ENCODE measurements around the gene RTKN. TPM values are rescaled to one million over a fixed set of nuclear protein-coding genes. Genes with fewer than 3 reads are reported as not detected.
A peak's percentile ranks its signal among the peaks of the same experiment; 100 is the strongest.

The RTKN gene
- total and polyA plus RNA-seq, 2 experiments from 2014 or later, result 74.2 to 77.5 TPM

DNA sequence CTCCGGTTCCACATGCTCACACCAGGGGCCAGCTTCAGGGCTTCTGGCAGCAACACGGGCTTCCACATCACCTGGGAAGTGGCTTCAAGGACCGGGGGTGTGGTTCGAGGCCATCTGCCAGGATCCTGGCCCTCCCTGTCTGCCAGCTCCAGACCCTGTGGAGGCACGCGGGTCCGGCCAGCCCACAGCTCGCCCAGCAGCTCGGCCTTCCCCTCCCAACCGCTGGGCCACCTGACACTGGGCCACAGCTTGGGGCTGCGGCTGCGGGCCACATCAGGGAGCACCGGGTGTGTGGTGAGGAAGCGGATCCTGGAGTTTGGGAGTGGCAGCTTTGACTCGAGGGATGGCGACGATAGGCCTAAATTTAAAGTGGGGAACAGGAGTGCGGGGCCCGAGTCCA lies 27.3 kb downstream of the RTKN start:
- Histone ChIP-seq H3K27ac (no peak overlapping the region), H4K20me1 (ENCODE audit: insufficient read depth, poor library complexity, severe bottlenecking) (no peaks in the 10 kb centered on the region), H3K36me3 (replicated peaks; ENCODE audit: insufficient read depth, low read depth) (no peaks in the 10 kb centered on the region), H3K27me3 (no peaks in the 10 kb centered on the region), H3K4me1 (ENCODE audit: insufficient read depth) (no peaks in the 10 kb centered on the region), H3K4me2 (no peak overlapping the region), H3K79me2 (no peaks in the 10 kb centered on the region), H3K9me3 (ENCODE audit: low read depth) (no peaks in the 10 kb centered on the region), H3K4me3 (no peak overlapping the region), H3K9me2 (replicated peaks; ENCODE audit: insufficient read depth) (no peaks in the 10 kb centered on the region), H2AFZ (no peak overlapping the region)
- DNase-seq (ENCODE audit: low spot score), result no peak
- TF ChIP-seq EZH2phosphoT487 (IDR thresholded peaks at IDR 0.05; ENCODE audit: low read depth, severe bottlenecking, unreplicated experiment) (no peak), EZH2 (IDR thresholded peaks at IDR 0.05; ENCODE audit: borderline replicate concordance) (no peak)
- TF ChIP-seq, protein P1, sequence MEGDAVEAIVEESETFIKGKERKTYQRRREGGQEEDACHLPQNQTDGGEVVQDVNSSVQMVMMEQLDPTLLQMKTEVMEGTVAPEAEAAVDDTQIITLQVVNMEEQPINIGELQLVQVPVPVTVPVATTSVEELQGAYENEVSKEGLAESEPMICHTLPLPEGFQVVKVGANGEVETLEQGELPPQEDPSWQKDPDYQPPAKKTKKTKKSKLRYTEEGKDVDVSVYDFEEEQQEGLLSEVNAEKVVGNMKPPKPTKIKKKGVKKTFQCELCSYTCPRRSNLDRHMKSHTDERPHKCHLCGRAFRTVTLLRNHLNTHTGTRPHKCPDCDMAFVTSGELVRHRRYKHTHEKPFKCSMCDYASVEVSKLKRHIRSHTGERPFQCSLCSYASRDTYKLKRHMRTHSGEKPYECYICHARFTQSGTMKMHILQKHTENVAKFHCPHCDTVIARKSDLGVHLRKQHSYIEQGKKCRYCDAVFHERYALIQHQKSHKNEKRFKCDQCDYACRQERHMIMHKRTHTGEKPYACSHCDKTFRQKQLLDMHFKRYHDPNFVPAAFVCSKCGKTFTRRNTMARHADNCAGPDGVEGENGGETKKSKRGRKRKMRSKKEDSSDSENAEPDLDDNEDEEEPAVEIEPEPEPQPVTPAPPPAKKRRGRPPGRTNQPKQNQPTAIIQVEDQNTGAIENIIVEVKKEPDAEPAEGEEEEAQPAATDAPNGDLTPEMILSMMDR (IDR thresholded peaks at IDR 0.05; ENCODE audit: poor library complexity), result no peak
- 97% methylated on average over 19 of the region's 19 CpGs for WGBS (ENCODE audit: low lambda C conversion rate, missing lambda C conversion rate)

DNA sequence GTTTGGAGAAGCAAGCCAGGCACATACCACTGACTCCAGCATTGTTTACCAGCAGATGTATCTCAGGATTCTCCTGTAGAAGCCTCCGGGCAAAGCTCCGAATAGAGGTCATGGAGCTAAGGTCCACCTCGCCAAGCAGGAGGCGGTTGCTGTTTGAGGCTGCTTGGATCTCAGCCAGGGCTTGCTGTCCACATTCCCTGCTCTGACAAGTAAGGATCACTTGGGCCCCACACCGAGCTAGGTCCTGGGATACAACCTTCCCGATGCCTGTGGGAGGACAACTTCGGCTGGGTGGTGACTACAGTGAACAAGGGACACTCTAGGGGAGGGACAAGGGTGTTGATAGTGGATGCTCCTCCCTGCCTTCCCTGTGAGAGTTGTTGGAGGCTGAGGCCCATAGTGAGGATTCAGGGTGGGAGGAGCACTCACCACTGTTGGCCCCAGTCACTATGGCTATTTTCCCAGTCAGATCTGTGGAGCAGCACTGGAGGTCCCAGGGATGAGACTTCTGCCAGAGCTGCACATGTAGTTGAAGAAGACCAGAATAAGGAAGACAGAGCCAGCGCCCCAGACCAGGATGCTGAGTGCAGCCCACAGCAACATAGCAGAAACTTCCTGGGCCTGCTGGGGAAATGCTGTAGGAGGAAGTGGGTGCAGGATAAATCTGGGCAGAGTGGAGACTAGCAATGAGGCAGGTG lies 28.6 kb downstream of the RTKN start:
- no peak overlapping the region for H3K4me3 ChIP-seq
- no peak overlapping the region for H2AFZ ChIP-seq
- no peak for TF ChIP-seq EZH2phosphoT487 (IDR thresholded peaks at IDR 0.05; ENCODE audit: low read depth, severe bottlenecking, unreplicated experiment)
- TF ChIP-seq, protein P1 (IDR thresholded peaks at IDR 0.05; ENCODE audit: poor library complexity), result no peak
- TF ChIP-seq EZH2 (IDR thresholded peaks at IDR 0.05; ENCODE audit: borderline replicate concordance), result no peak
- no peaks in the 10 kb centered on the region for H3K4me1 ChIP-seq (ENCODE audit: insufficient read depth)
- no peak overlapping the region for H3K27ac ChIP-seq
- no peaks in the 10 kb centered on the region for H3K79me2 ChIP-seq
- H3K9me3 ChIP-seq (ENCODE audit: low read depth), result no peaks in the 10 kb centered on the region
- H3K9me2 ChIP-seq (replicated peaks; ENCODE audit: insufficient read depth), result no peaks in the 10 kb centered on the region
- no peaks in the 10 kb centered on the region for H4K20me1 ChIP-seq (ENCODE audit: insufficient read depth, poor library complexity, severe bottlenecking)
- H3K27me3 ChIP-seq, result no peaks in the 10 kb centered on the region
- H3K4me2 ChIP-seq, result no peak overlapping the region
- H3K36me3 ChIP-seq (replicated peaks; ENCODE audit: insufficient read depth, low read depth), result no peaks in the 10 kb centered on the region
- WGBS (ENCODE audit: low lambda C conversion rate, missing lambda C conversion rate), result 53% methylated on average over 8 of the region's 8 CpGs
- DNase-seq (ENCODE audit: low spot score), result peak; percentile 53

DNA sequence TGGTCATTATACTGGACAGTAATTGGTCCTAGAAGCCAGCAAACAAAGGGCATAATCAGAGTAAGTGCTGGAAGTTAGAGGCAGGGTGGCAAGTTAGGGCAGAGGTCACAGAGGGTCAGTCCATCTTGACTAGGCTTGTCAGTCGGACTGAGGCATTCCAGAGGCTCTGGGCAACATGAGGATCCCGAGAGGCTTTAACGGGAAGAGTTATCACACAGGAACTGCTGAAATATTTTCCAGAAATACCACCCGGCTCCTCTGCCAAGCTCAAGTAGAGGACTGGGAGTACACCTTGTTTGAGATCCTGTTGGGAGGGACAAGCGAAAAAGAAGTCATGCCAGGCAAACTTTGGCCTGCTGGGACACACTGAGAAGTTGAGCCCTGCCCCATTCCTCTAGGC lies 34.1 kb downstream of the RTKN start:
- H3K4me3 ChIP-seq, result no peak overlapping the region
- no peaks in the 10 kb centered on the region for H4K20me1 ChIP-seq (ENCODE audit: insufficient read depth, poor library complexity, severe bottlenecking)
- 47% methylated on average over 5 of the region's 5 CpGs for WGBS (ENCODE audit: low lambda C conversion rate, missing lambda C conversion rate)
- H3K9me2 ChIP-seq (replicated peaks; ENCODE audit: insufficient read depth), result no peaks in the 10 kb centered on the region
- H3K79me2 ChIP-seq, result no peaks in the 10 kb centered on the region
- H3K27ac ChIP-seq, result no peak overlapping the region
- H3K4me2 ChIP-seq, result no peak overlapping the region
- TF ChIP-seq, protein P1 (IDR thresholded peaks at IDR 0.05; ENCODE audit: poor library complexity), result no peak
- TF ChIP-seq EZH2phosphoT487 (IDR thresholded peaks at IDR 0.05; ENCODE audit: low read depth, severe bottlenecking, unreplicated experiment) (no peak), EZH2 (IDR thresholded peaks at IDR 0.05; ENCODE audit: borderline replicate concordance) (no peak)
- no peaks in the 10 kb centered on the region for H3K27me3 ChIP-seq
- no peak for DNase-seq (ENCODE audit: low spot score)
- H3K9me3 ChIP-seq (ENCODE audit: low read depth), result no peaks in the 10 kb centered on the region
- no peak overlapping the region for H2AFZ ChIP-seq
- H3K36me3 ChIP-seq (replicated peaks; ENCODE audit: insufficient read depth, low read depth), result no peaks in the 10 kb centered on the region
- no peaks in the 10 kb centered on the region for H3K4me1 ChIP-seq (ENCODE audit: insufficient read depth)
